Cardiac muscle cell (in vitro differentiated cells and primary cell): ENCODE data around the gene DCPS. TPM values are rescaled to one million over a fixed set of nuclear protein-coding genes. Genes with fewer than 3 reads are reported as not detected.

Source experiments
- DNase-seq, 2 donors: peaks; one replicate each; pipeline versions ENCODE4 v3.0.0 to v3.0.0-alpha.2; 2010 to 2017; ENCODE audit warnings: low read depth in 1 of 2, low spot score in 1 of 2
- H3K27ac ChIP-seq: fragments of 200-600 bp; sonication (generic); 2 replicates; pipeline ENCODE4 v1.5.1; 2016
- H3K27me3 ChIP-seq: fragments of 200-600 bp; sonication (generic); 2 replicates; pipeline ENCODE4 v1.6.0; 2016; ENCODE audit warnings: control low read depth
- H3K36me3 ChIP-seq: fragments of 200-600 bp; sonication (generic); 2 replicates; pipeline ENCODE4 v1.5.1; 2016; ENCODE audit warnings: control low read depth
- H3K4me1 ChIP-seq: fragments of 200-600 bp; sonication (generic); 2 replicates; pipeline ENCODE4 v1.8.1; 2017; ENCODE audit warnings: low read depth, mild to moderate bottlenecking, mixed run types
- H3K4me3 ChIP-seq: fragments of 200-600 bp; sonication (generic); 2 replicates; pipeline ENCODE4 v1.5.1; 2016; ENCODE audit warnings: mild to moderate bottlenecking
- H3K9me3 ChIP-seq: fragments of 200-600 bp; sonication (generic); 2 replicates; pipeline ENCODE4 v1.5.1; 2017; ENCODE audit warnings: low read depth, mild to moderate bottlenecking, control low read depth
- CTCF ChIP-seq: IDR thresholded peaks from 2 replicates; pipeline ENCODE4 v1.5.1; 2012; ENCODE audit warnings: low read depth, mild to moderate bottlenecking, low read length
- polyA plus RNA-seq: library from polyadenylated mRNA; unstranded; fragments of >200 nt; fragmentation: Nextera tagmentation; extraction: Ambion mirVana; gene quantifications from 2 replicates; pipeline ENCODE4 v1.2.1, GENCODE V29; 2016
- total RNA-seq: library from RNA; depleted of rRNA; stranded (reverse); fragments of >200 nt; gene quantifications from 2 replicates; pipeline ENCODE4 v1.2.3, GENCODE V29; 2016

Gene DCPS
- total and polyA plus RNA-seq, 2 experiments from 2014 or later: 13.1 to 27.0 TPM

DNA sequence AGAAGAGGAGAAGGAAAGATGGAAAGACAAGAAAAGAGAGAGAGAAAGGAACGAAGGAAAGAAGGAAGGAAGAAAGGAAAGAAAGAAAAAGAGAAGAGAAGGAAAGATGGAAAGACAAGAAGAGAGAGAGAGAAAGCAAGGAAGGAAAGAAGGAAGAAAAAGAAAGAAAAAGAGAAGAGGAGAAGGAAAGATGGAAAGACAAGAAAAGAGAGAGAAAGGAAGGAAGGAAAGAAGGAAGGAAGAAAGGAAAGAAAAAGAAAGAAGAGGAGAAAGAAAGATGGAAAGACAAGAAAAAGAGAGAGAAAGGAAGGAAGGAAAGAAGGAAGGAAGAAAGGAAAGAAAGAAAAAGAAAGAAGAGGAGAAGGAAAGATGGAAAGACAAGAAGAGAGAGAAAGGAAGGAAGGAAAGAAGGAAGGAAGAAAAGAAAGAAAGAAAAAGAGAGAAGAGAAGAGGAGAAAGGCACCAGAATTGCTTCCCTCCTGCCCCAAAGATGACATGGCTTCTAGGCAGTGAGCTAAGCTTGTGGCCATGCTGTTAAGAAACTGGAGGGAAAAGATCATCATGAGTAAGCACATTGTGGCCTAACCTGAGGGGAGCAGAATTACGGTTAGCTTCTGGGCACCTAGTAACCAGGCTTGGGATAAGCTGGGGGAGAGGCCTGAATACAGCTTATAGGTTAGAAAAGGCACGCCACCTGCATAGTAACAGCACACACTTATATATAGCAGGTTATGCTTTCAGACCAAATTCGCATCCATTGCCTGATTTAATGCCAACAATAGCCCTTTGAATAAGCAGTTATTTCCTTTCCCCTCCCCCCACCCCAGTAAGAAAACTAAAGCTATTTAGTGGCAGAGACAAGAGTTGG lies 49.3 kb downstream of the DCPS start:
- Histone ChIP-seq H3K4me3 (no peak overlapping the region), H3K36me3 (no peaks in the 10 kb centered on the region), H3K27ac (no peak overlapping the region), H3K9me3 (no peaks in the 10 kb centered on the region), H3K27me3 (no peaks in the 10 kb centered on the region), H3K4me1 (peaks cover 29% of the 10 kb centered on the region)
- no peak for TF ChIP-seq CTCF
- DNase-seq: peak in 1 of 2 donors; percentile 57

- Histone ChIP-seq H3K36me3 (no peaks in the 10 kb centered on the region), H3K4me1 (peaks cover 13% of the 10 kb centered on the region), H3K4me3 (peak overlapping the region; percentile 84), H3K27me3 (no peaks in the 10 kb centered on the region), H3K27ac (no peak overlapping the region), H3K9me3 (no peaks in the 10 kb centered on the region)
- DNase-seq: no peak
- TF ChIP-seq CTCF: no peak
Measured at GRCh38 chr11:126354631-126355323, 50.9 kb downstream of the DCPS start.

DNA sequence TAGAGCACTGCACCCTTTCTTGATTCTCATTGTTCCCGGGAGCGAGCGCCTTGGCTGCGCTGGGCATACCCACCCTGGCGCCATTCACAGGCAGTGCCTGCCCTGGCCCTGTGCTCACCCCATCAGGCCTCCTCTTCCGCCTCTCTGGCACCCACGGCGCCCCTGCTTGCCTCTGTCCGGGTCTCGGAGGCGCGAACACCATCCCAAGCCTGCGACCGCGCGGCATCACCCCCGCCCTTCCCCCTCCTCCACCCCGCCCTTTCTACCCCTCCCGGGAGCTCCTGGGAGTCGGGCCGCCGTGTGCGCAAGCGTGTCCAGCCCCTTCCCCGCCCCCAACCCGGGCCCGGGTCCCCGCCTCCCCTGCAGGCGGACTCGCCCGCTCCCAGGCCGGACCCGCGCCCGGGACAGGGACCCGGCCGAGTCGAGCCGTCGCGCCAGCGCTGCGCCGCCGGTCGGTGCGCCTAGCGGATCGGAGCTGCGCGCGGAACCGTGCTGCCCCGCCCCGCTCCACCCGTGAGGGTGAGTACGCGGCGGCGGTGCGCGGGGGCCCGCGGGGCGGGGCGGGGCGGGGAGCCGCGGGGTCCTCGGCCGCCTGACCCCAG lies 51.6 kb downstream of the DCPS start, which contains the start of gene ST3GAL4:
ST3GAL4 (plus strand) TSS at position 363 of the 602 bp plus-strand sequence. CDS start 50,470 bp downstream, outside the sequence.
- DNase-seq: peak; percentile 81 to 90
- Histone ChIP-seq H3K27me3 (no peaks in the 10 kb centered on the region), H3K4me1 (peaks cover 10% of the 10 kb centered on the region), H3K27ac (no peak within 1 kb of the TSS), H3K4me3 (peak within 1 kb of the TSS; percentile 84), H3K36me3 (no peaks in the 10 kb centered on the region), H3K9me3 (no peaks in the 10 kb centered on the region)
- no peak for TF ChIP-seq CTCF

DNA sequence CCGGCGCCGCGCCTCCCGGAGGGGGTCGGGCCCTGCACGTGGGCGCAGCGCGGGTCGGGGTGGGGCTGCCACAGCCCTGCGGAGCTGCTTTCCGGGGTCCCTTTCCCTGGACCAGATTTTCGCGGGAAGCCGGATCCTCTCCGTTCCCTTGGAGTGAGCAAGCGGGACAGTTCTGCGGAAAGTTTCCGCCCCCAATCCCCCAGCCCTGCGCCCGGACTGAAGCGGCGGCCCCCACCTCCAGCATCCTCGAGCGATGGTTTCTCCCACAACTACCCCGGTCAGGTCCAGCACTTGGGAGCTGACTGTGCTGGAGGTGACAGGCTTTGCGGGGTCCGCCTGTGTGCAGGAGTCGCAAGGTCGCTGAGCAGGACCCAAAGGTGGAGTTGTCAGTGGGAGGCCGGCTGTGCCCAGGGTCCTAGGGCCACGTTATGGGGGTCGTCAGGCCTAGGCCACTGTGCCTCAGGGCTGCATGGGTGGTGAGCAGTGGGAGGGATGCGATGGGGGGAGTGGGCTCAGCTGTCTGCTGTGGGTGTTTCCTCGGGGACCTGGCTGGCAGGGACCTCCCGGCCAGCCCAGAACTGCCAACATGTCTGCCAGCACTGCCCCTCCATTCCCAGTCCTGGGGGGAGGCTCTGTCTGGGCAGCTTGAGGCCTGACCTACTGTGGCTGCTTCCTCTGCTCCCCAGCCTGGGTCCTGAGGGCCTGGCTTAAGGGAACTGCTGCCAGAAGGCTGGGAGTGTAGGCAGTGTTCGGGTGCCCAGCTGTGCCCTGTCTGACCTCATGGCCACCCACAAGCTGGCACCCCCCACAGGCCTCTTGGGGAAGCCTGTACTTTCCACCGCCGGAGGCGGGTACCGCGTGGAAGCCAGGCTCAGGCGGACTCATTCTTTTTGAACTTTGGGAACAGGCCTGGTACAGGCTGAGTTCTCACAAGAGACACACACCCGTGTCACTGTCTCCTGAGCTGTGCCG lies 52.4 kb downstream of the DCPS start:
- TF ChIP-seq CTCF: no peak
- Histone ChIP-seq H3K4me1 (peaks cover 15% of the 10 kb centered on the region), H3K9me3 (no peaks in the 10 kb centered on the region), H3K27ac (no peak overlapping the region), H3K27me3 (no peaks in the 10 kb centered on the region), H3K36me3 (no peaks in the 10 kb centered on the region), H3K4me3 (peak overlapping the region; percentile 84)
- DNase-seq: peak in 1 of 2 donors; percentile 39
